NCI-H146 treated with DMSO at 0.1 percent for 48 hours (cell line): Measurements from ENCODE around the gene ZBTB7B.
"Not testable (repeated sequence)": the region's sequence is repeated elsewhere in the genome, so short reads cannot be mapped to it uniquely, and the experiment has no call there.

Experiments used
- DNase-seq: peaks from one replicate; lab custom pipeline; 2025; ENCODE audit not compliant: unreplicated experiment; lab: John Stamatoyannopoulos, UW

ZBTB7B gene

GRCh38 chr1:154986736-154987135, 15.9 kb upstream of the ZBTB7B start:
- not testable (repeated sequence) for DNase-seq

- DNase-seq, result no peak
Observed at GRCh38 chr1:154987326-154987725, 15.3 kb upstream of the ZBTB7B start.

- DNase-seq, result no peak
Observed at GRCh38 chr1:154988058-154988954, 14.3 kb upstream of the ZBTB7B start.

- no peak for DNase-seq
Observed at GRCh38 chr1:154989195-154989860, 13.3 kb upstream of the ZBTB7B start.

- no peak for DNase-seq
Observed at GRCh38 chr1:154990276-154990675, 12.3 kb upstream of the ZBTB7B start.

- DNase-seq, result no peak
Observed at GRCh38 chr1:154992721-154993571, 9.7 kb upstream of the ZBTB7B start.

GRCh38 chr1:154993572-154994268, 8.9 kb upstream of the ZBTB7B start, which contains the start of gene LENEP:
Gene LENEP (plus strand): TSS chr1:154993586. CDS start chr1:154993608, 22 bp downstream.
- no peak for DNase-seq

GRCh38 chr1:154994269-154994587, 8.4 kb upstream of the ZBTB7B start:
- no peak for DNase-seq

GRCh38 chr1:154994591-154994990, 8.0 kb upstream of the ZBTB7B start:
- DNase-seq, result no peak

GRCh38 chr1:154995301-154995983, 7.2 kb upstream of the ZBTB7B start:
- DNase-seq, result not testable (repeated sequence)

- DNase-seq, result no peak
Observed at GRCh38 chr1:154996966-154997701, 5.5 kb upstream of the ZBTB7B start.

GRCh38 chr1:154998201-154998780, 4.3 kb upstream of the ZBTB7B start:
- no peak for DNase-seq

- peak; percentile 53 for DNase-seq
Observed at GRCh38 chr1:154998818-154999570, 3.6 kb upstream of the ZBTB7B start.

- DNase-seq, result peak; percentile 53
Observed at GRCh38 chr1:154999571-155000410, 2.8 kb upstream of the ZBTB7B start.

- DNase-seq, result no peak
Observed at GRCh38 chr1:155000411-155000725, 2.2 kb upstream of the ZBTB7B start.

- peak; percentile 75 for DNase-seq
Observed at GRCh38 chr1:155000726-155001424, 1.7 kb upstream of the ZBTB7B start.

GRCh38 chr1:155001425-155001674, 1.3 kb upstream of the ZBTB7B start:
- peak; percentile 65 for DNase-seq
